HG02970 (cell line): ENCODE measurements around the gene PDCD6IP.

Experiments
- ATAC-seq: cut with Tn5 transposase; IDR thresholded peaks from one replicate; pipeline ENCODE4 v1.9.1; 2021; ENCODE audit warnings: mild to moderate bottlenecking, moderate library complexity, moderate number of reproducible peaks; ENCODE audit not compliant: unreplicated experiment, low FRiP score

Gene PDCD6IP

GRCh38 chr3:33915796-33916546, 117.5 kb downstream of the PDCD6IP start:
- no peak for ATAC-seq

- no peak for ATAC-seq
Observed at GRCh38 chr3:33918126-33918756, 119.8 kb downstream of the PDCD6IP start.
